B cell (primary cell): ENCODE measurements around the gene SHC3.

Experiments
- EZH2 ChIP-seq: IDR thresholded peaks from 2 replicates; pipeline ENCODE4 v1.6.1; 2012; ENCODE audit warnings: borderline replicate concordance, low read depth, mild to moderate bottlenecking, moderate library complexity, low read length; ENCODE audit not compliant: insufficient read depth, poor library complexity, severe bottlenecking
- TF ChIP-seq, protein P1 (sequence below): fragments of 200-600 bp; IDR thresholded peaks from one replicate; pipeline ENCODE4 v1.8.0; 2022; ENCODE audit warnings: antibody characterized with exemption, mild to moderate bottlenecking

DNA sequence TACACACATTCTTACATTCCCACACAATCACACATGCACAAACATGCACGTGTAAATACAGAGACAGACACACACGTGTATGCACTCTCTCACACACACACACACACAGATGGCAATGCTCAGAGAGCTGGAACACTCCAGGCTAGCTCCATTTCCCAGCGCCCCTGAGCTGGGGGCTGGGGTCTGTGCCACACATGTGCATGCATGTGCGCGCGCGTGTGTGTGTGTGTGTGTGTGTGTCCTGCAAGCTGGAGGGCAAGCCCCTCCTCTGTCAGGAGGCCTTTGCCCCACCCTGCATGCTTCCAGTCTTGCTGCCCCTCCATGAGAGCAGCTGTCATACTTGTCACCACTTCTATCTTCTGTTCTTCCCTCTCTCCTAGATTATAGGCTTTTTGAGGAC, 204.0 kb downstream of the SHC3 start:
- TF ChIP-seq, protein P1, sequence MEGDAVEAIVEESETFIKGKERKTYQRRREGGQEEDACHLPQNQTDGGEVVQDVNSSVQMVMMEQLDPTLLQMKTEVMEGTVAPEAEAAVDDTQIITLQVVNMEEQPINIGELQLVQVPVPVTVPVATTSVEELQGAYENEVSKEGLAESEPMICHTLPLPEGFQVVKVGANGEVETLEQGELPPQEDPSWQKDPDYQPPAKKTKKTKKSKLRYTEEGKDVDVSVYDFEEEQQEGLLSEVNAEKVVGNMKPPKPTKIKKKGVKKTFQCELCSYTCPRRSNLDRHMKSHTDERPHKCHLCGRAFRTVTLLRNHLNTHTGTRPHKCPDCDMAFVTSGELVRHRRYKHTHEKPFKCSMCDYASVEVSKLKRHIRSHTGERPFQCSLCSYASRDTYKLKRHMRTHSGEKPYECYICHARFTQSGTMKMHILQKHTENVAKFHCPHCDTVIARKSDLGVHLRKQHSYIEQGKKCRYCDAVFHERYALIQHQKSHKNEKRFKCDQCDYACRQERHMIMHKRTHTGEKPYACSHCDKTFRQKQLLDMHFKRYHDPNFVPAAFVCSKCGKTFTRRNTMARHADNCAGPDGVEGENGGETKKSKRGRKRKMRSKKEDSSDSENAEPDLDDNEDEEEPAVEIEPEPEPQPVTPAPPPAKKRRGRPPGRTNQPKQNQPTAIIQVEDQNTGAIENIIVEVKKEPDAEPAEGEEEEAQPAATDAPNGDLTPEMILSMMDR, result no peak
- TF ChIP-seq EZH2, result no peak
